PC-3 (cell line): ENCODE data around the gene TMEM163.

Source experiments
- EZH2 ChIP-seq: fragments of 300-600 bp; sonication (generic); IDR thresholded peaks from one replicate; pipeline ENCODE4 v1.6.1; 2017; ENCODE audit warnings: antibody characterized with exemption, mild to moderate bottlenecking, low read length; ENCODE audit not compliant: unreplicated experiment
- TF ChIP-seq, protein P1 (sequence below): fragments of 300-600 bp; sonication (generic); conservative IDR thresholded peaks from 2 replicates; pipeline ENCODE4 v1.5.1; 2017; ENCODE audit warnings: antibody characterized with exemption, low read depth, mild to moderate bottlenecking, low read length

- TF ChIP-seq, protein P1, sequence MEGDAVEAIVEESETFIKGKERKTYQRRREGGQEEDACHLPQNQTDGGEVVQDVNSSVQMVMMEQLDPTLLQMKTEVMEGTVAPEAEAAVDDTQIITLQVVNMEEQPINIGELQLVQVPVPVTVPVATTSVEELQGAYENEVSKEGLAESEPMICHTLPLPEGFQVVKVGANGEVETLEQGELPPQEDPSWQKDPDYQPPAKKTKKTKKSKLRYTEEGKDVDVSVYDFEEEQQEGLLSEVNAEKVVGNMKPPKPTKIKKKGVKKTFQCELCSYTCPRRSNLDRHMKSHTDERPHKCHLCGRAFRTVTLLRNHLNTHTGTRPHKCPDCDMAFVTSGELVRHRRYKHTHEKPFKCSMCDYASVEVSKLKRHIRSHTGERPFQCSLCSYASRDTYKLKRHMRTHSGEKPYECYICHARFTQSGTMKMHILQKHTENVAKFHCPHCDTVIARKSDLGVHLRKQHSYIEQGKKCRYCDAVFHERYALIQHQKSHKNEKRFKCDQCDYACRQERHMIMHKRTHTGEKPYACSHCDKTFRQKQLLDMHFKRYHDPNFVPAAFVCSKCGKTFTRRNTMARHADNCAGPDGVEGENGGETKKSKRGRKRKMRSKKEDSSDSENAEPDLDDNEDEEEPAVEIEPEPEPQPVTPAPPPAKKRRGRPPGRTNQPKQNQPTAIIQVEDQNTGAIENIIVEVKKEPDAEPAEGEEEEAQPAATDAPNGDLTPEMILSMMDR, result no peak
- no peak for TF ChIP-seq EZH2
Observed at GRCh38 chr2:134508391-134508790, 210.4 kb downstream of the TMEM163 start.
